CD4-positive, CD25-positive, alpha-beta regulatory T cell (primary cell): ENCODE measurements around the gene LCAT. TPM values are rescaled to one million over a fixed set of nuclear protein-coding genes. Genes with fewer than 3 reads are reported as not detected.
"Not testable (repeated sequence)": the region's sequence is repeated elsewhere in the genome, so short reads cannot be mapped to it uniquely, and the experiment has no call there.

Experiments
- ATAC-seq, 2 donors: fragments of 150-1000 bp; cut with Tn5 transposase; one replicate each; pipeline ENCODE4 v1.10.0; 2021; ENCODE audit warnings: low read depth in 2 of 2, moderate number of reproducible peaks in 2 of 2, moderate library complexity in 1 of 2
- DNase-seq, 3 donors: peaks; one replicate each; pipeline versions ENCODE4 v3.0.0 to v3.0.0-alpha.2; 2012 to 2022; ENCODE audit warnings: mixed read lengths in 1 of 3
- H3K27ac ChIP-seq: one replicate; pipeline ENCODE4 v1.7.0; 2013; ENCODE audit warnings: mild to moderate bottlenecking, low read length; ENCODE audit not compliant: insufficient read depth, poor library complexity, severe bottlenecking
- H3K27me3 ChIP-seq: one replicate; pipeline ENCODE4 v1.7.0; 2013; ENCODE audit warnings: low read length; ENCODE audit not compliant: control insufficient read depth, insufficient read depth
- H3K36me3 ChIP-seq: one replicate; pipeline ENCODE4 v1.7.0; 2013; ENCODE audit warnings: mild to moderate bottlenecking, low read length, moderate library complexity; ENCODE audit not compliant: control insufficient read depth, insufficient read depth
- H3K4me1 ChIP-seq: 2 replicates; pipeline ENCODE4 v1.7.0; 2013; ENCODE audit warnings: mild to moderate bottlenecking, low read length; ENCODE audit not compliant: insufficient read depth, control insufficient read depth, poor library complexity, severe bottlenecking
- H3K4me3 ChIP-seq: one replicate; pipeline ENCODE4 v1.7.0; 2013; ENCODE audit warnings: low read depth, mild to moderate bottlenecking, low read length, moderate library complexity
- H3K9me3 ChIP-seq, 2 experiments: 1 replicate in 1 of 2; 2 replicates in 1 of 2; pipeline ENCODE4 v1.7.0; 2013; ENCODE audit warnings: low read length in 2 of 2, mild to moderate bottlenecking in 1 of 2, moderate library complexity in 1 of 2; ENCODE audit not compliant: control insufficient read depth in 2 of 2
- H3K27ac Mint-ChIP-seq, 3 donors: one replicate each; pipeline ENCODE4 v1.8.0; 2020 to 2022; ENCODE audit warnings: mild to moderate bottlenecking in 3 of 3, mixed read lengths in 3 of 3, moderate library complexity in 2 of 3
- H3K27me3 Mint-ChIP-seq: one replicate; pipeline ENCODE4 v1.8.0; 2022; ENCODE audit warnings: mild to moderate bottlenecking, mixed read lengths
- H3K36me3 Mint-ChIP-seq: one replicate; pipeline ENCODE4 v1.8.0; 2020; ENCODE audit warnings: mixed read lengths
- H3K4me1 Mint-ChIP-seq, 4 donors: one replicate each; pipeline ENCODE4 v1.8.0; 2020 to 2022; ENCODE audit warnings: mixed read lengths in 4 of 4, mild to moderate bottlenecking in 1 of 4
- H3K4me3 Mint-ChIP-seq, 4 donors: one replicate each; pipeline ENCODE4 v1.8.0; 2020 to 2022; ENCODE audit warnings: mild to moderate bottlenecking in 4 of 4, mixed read lengths in 4 of 4, moderate library complexity in 3 of 4
- H3K9me3 Mint-ChIP-seq, 7 donors: one replicate each; pipeline ENCODE4 v1.8.0; 2020 to 2022; ENCODE audit warnings: mixed read lengths in 7 of 7, mild to moderate bottlenecking in 3 of 7, moderate library complexity in 2 of 7
- polyA plus RNA-seq, 4 donors: library from polyadenylated mRNA; unstranded; fragments of 300-500 nt; fragmentation: Illumina TruSeq; gene quantifications; one replicate each; pipeline ENCODE4 v1.2.3, GENCODE V29; 2021
- total RNA-seq: library from RNA; stranded (reverse); gene quantifications from one replicate; pipeline ENCODE4 v1.2.3, GENCODE V29; 2022

Gene LCAT
- total and polyA plus RNA-seq, 5 donors from 2014 or later, result 0.25 to 11.0 (median 0.76) TPM

GRCh38 chr16:67915831-67916723 lies 27.8 kb downstream of the LCAT start:
- H3K4me1 Mint-ChIP-seq, result peaks cover 0 to 33% (median 22%) of the 10 kb centered on the region in 4 donors
- peak overlapping the region; percentile 61 to 88 (median 87) for H3K27ac Mint-ChIP-seq
- Histone ChIP-seq H3K9me3 (no peaks in the 10 kb centered on the region), H3K4me1 (peaks cover 3% of the 10 kb centered on the region), H3K27ac (no peak overlapping the region), H3K36me3 (peaks cover 22% of the 10 kb centered on the region), H3K27me3 (no peaks in the 10 kb centered on the region), H3K4me3 (no peak overlapping the region)
- peaks cover 29% of the 10 kb centered on the region for H3K36me3 Mint-ChIP-seq
- H3K27me3 Mint-ChIP-seq, result no peaks in the 10 kb centered on the region
- H3K4me3 Mint-ChIP-seq, result no peak overlapping the region
- H3K9me3 Mint-ChIP-seq, result peaks cover 0 to 3% (median 0%) of the 10 kb centered on the region in 7 donors
- DNase-seq (no peak), ATAC-seq (no peak)

- not testable (repeated sequence) for H3K9me3 Mint-ChIP-seq, H3K4me3 Mint-ChIP-seq, DNase-seq, H3K4me3 ChIP-seq, H3K4me1 ChIP-seq, H3K27me3 Mint-ChIP-seq, H3K27me3 ChIP-seq, H3K27ac ChIP-seq, H3K9me3 ChIP-seq, ATAC-seq
- Mint-ChIP-seq H3K36me3 (peaks cover 29% of the 10 kb centered on the region), H3K4me1 (peaks cover 0 to 35% (median 24%) of the 10 kb centered on the region in 4 donors), H3K27ac (peak overlapping the region in 2 of 3 donors; percentile 48 to 88)
- peaks cover 25% of the 10 kb centered on the region for H3K36me3 ChIP-seq
These were observed 28.5 kb downstream of the LCAT start for GRCh38 chr16:67915496-67915769.

- ATAC-seq (no peak), DNase-seq (no peak)
- Histone ChIP-seq H3K4me1 (peaks cover 3% of the 10 kb centered on the region), H3K27me3 (no peaks in the 10 kb centered on the region), H3K9me3 (no peaks in the 10 kb centered on the region), H3K27ac (no peak overlapping the region), H3K36me3 (peaks cover 26% of the 10 kb centered on the region), H3K4me3 (no peak overlapping the region)
- Mint-ChIP-seq H3K9me3 (peaks cover 0 to 3% (median 0%) of the 10 kb centered on the region in 7 donors), H3K27ac (peak overlapping the region; percentile 48 to 88 (median 59)), H3K27me3 (no peaks in the 10 kb centered on the region), H3K4me3 (no peak overlapping the region), H3K4me1 (peaks cover 0 to 38% (median 24%) of the 10 kb centered on the region in 4 donors), H3K36me3 (peaks cover 29% of the 10 kb centered on the region)
These were observed 29.0 kb downstream of the LCAT start for GRCh38 chr16:67914758-67915495.

- H3K4me3 Mint-ChIP-seq, result no peak overlapping the region
- peaks cover 3 to 22% (median 7%) of the 10 kb centered on the region in 4 donors for H3K4me1 Mint-ChIP-seq
- peak overlapping the region in 1 of 3 donors; percentile 38 for H3K27ac Mint-ChIP-seq
- no peaks in the 10 kb centered on the region for H3K9me3 ChIP-seq
- H3K4me3 ChIP-seq, result no peak overlapping the region
- ATAC-seq (peak; percentile 70 to 77), DNase-seq (peak in 1 of 3 donors; percentile 47)
- no peak overlapping the region for H3K27ac ChIP-seq
- H3K27me3 Mint-ChIP-seq, result no peaks in the 10 kb centered on the region
- no peaks in the 10 kb centered on the region for H3K4me1 ChIP-seq
- no peaks in the 10 kb centered on the region for H3K27me3 ChIP-seq
- peaks cover 22% of the 10 kb centered on the region for H3K36me3 ChIP-seq
- H3K9me3 Mint-ChIP-seq, result no peaks in the 10 kb centered on the region
- H3K36me3 Mint-ChIP-seq, result peaks cover 19% of the 10 kb centered on the region
These were observed 33.8 kb downstream of the LCAT start for GRCh38 chr16:67910158-67910557.

GRCh38 chr16:67909056-67909742 lies 34.7 kb downstream of the LCAT start:
- Histone ChIP-seq H3K27ac (no peak overlapping the region), H3K4me3 (no peak overlapping the region), H3K9me3 (no peaks in the 10 kb centered on the region), H3K36me3 (peaks cover 22% of the 10 kb centered on the region), H3K4me1 (no peaks in the 10 kb centered on the region), H3K27me3 (no peaks in the 10 kb centered on the region)
- peak overlapping the region in 2 of 3 donors; percentile 15 to 71 for H3K27ac Mint-ChIP-seq
- ATAC-seq, result no peak
- H3K36me3 Mint-ChIP-seq, result peaks cover 14% of the 10 kb centered on the region
- no peaks in the 10 kb centered on the region for H3K9me3 Mint-ChIP-seq
- peaks cover 6 to 19% (median 7%) of the 10 kb centered on the region in 4 donors for H3K4me1 Mint-ChIP-seq
- H3K4me3 Mint-ChIP-seq, result no peak overlapping the region
- no peak for DNase-seq
- H3K27me3 Mint-ChIP-seq, result no peaks in the 10 kb centered on the region

- H3K36me3 Mint-ChIP-seq, result peaks cover 16% of the 10 kb centered on the region
- no peaks in the 10 kb centered on the region for H3K27me3 Mint-ChIP-seq
- no peak for ATAC-seq
These were observed 36.3 kb downstream of the LCAT start for GRCh38 chr16:67907397-67908180.

GRCh38 chr16:67902831-67903230 lies 41.1 kb downstream of the LCAT start:
- Mint-ChIP-seq H3K27me3 (no peaks in the 10 kb centered on the region), H3K36me3 (peaks cover 13% of the 10 kb centered on the region), H3K27ac (peak overlapping the region in 1 of 3 donors; percentile 58)

More at GRCh38 chr16:67907397-67908180, 36.3 kb downstream of the LCAT start:
- no peak overlapping the region for H3K27ac ChIP-seq
- no peak for DNase-seq
- Mint-ChIP-seq H3K4me1 (peaks cover 6 to 25% (median 9%) of the 10 kb centered on the region in 4 donors), H3K9me3 (no peaks in the 10 kb centered on the region), H3K4me3 (no peak overlapping the region), H3K27ac (peak overlapping the region in 2 of 3 donors; percentile 20 to 95)
- no peak overlapping the region for H3K4me3 ChIP-seq
- H3K9me3 ChIP-seq, result no peaks in the 10 kb centered on the region
- peaks cover 22% of the 10 kb centered on the region for H3K36me3 ChIP-seq
- H3K4me1 ChIP-seq, result no peaks in the 10 kb centered on the region
- no peaks in the 10 kb centered on the region for H3K27me3 ChIP-seq

More at GRCh38 chr16:67902831-67903230, 41.1 kb downstream of the LCAT start:
- H3K4me3 Mint-ChIP-seq, result no peak overlapping the region
- peaks cover 6 to 34% (median 15%) of the 10 kb centered on the region in 4 donors for H3K4me1 Mint-ChIP-seq
- H3K9me3 Mint-ChIP-seq, result no peaks in the 10 kb centered on the region
- ATAC-seq (no peak), DNase-seq (no peak)
- Histone ChIP-seq H3K27me3 (no peaks in the 10 kb centered on the region), H3K4me1 (no peaks in the 10 kb centered on the region), H3K9me3 (no peaks in the 10 kb centered on the region), H3K4me3 (no peak overlapping the region), H3K27ac (no peak overlapping the region), H3K36me3 (no peaks in the 10 kb centered on the region)
